AG04450 (cell line): ENCODE measurements around the gene TNRC6A. TPM values are rescaled to one million over a fixed set of nuclear protein-coding genes. Genes with fewer than 3 reads are reported as not detected.
"Not testable (repeated sequence)": the region's sequence is repeated elsewhere in the genome, so short reads cannot be mapped to it uniquely, and the experiment has no call there.

Experiments
- CTCF ChIA-PET: fragments of 300-600, 350-600 bp; formaldehyde crosslinking; extraction: SDS; loops from one replicate; lab custom pipeline; 2022; ENCODE audit warnings: antibody characterized with exemption, inconsistent platforms; lab: Charles Lee
- POLR2A ChIA-PET: fragments of 350-600 bp; formaldehyde crosslinking; extraction: SDS; loops from one replicate; lab custom pipeline; 2021; ENCODE audit warnings: antibody characterized with exemption, inconsistent platforms; lab: Yijun Ruan, JAX
- DNase-seq: peaks from one replicate; pipeline ENCODE4 v3.0.0-alpha.2; 2011; ENCODE audit warnings: low read depth, low spot score
- H3K27ac ChIP-seq: one replicate; pipeline ENCODE4 v1.5.1; 2012; ENCODE audit warnings: low read depth, low read length, control low read depth
- H3K27me3 ChIP-seq: one replicate; pipeline ENCODE4 v1.6.0; 2012; ENCODE audit warnings: low read length; ENCODE audit not compliant: control insufficient read depth, insufficient read depth
- H3K4me3 ChIP-seq: 2 replicates; pipeline ENCODE4 v1.5.1; 2011; ENCODE audit warnings: mild to moderate bottlenecking, low read depth, low read length, control low read depth
- H3K9me3 ChIP-seq: 2 replicates; pipeline ENCODE4 v1.5.1; 2012; ENCODE audit warnings: low read length; ENCODE audit not compliant: control insufficient read depth, insufficient read depth
- CTCF ChIP-seq: IDR thresholded peaks from 2 replicates; pipeline ENCODE4 v1.5.1; 2011; ENCODE audit warnings: low read depth, low read length, control low read depth, inconsistent platforms
- polyA plus RNA-seq: library from polyadenylated mRNA; depleted of rRNA; stranded (reverse); fragments of >200 nt; gene quantifications from 2 replicates; pipeline ENCODE4 v1.2.3, GENCODE V29; 2011

The TNRC6A gene
- polyA plus RNA-seq, 1 experiment = 76.2 TPM

GRCh38 chr16:24700549-24701392 is 28.7 kb upstream of the TNRC6A start:
- POLR2A ChIA-PET = interaction anchor here (0.6 to 3.1 kb wide), 5 partner anchors 27 to 507 kb away, joined by 5 to 8 read pairs (median 6); no protein-coding TSS in a partner anchor
- CTCF ChIA-PET = interaction anchor here (0.6 to 1.0 kb wide), 4 partner anchors 23 to 206 kb away, joined by 3 to 4 read pairs (median 3); no protein-coding TSS in a partner anchor
- Histone ChIP-seq H3K4me3 (no peak overlapping the region), H3K27me3 (no peaks in the 10 kb centered on the region), H3K27ac (peak overlapping the region; percentile 78), H3K9me3 (no peaks in the 10 kb centered on the region; the same call in 1 of the 2 replicates)
- peak; percentile 94 for DNase-seq
- peak; percentile 59 for TF ChIP-seq CTCF

- no peak for TF ChIP-seq CTCF
- POLR2A ChIA-PET = interaction anchor here (0.6 to 3.1 kb wide), 6 partner anchors 28 to 507 kb away, joined by 3 to 8 read pairs (median 6); no protein-coding TSS in a partner anchor
- Histone ChIP-seq H3K27ac (peak overlapping the region; percentile 78), H3K9me3 (no peaks in the 10 kb centered on the region), H3K4me3 (no peak overlapping the region), H3K27me3 (no peaks in the 10 kb centered on the region)
- DNase-seq = no peak
- CTCF ChIA-PET = interaction anchor here (0.6 to 1.0 kb wide), 3 partner anchors 24 to 205 kb away, joined by 3 to 4 read pairs (median 3); no protein-coding TSS in a partner anchor
Observed at GRCh38 chr16:24701521-24701951, 27.9 kb upstream of the TNRC6A start.

- H3K4me3 ChIP-seq, H3K27me3 ChIP-seq, DNase-seq, H3K27ac ChIP-seq, H3K9me3 ChIP-seq: not testable (repeated sequence)
- ChIA-PET CTCF (interaction anchor here (0.6 to 1.9 kb wide), 4 partner anchors 21 to 140 kb away, joined by 3 to 6 read pairs (median 4); no protein-coding TSS in a partner anchor), POLR2A (interaction anchor here (0.6 kb wide), 1 partner anchor 223 kb away, joined by 3 read pairs; no protein-coding TSS in a partner anchor)
Observed at GRCh38 chr16:24707760-24708159, 21.7 kb upstream of the TNRC6A start.

DNA sequence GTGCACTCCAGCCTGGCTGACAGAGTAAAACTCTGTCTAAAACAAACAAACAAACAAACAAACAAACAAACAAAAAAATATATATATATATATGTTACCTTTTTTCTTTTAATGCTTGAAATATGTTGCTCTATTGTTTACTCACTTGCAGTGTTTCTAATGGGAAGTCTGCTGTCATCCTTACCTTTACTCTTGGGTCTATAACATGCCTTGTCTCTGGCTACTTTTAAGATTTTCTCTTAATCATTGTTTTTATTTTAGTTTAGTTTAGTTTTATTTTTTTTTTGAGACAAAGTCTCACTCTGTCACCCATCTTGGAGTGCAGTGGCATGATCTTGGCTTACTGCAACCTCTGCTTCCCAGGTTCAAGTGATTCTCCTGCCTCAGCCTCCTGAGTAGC is 16.1 kb upstream of the TNRC6A start:
- TF ChIP-seq CTCF = no peak
- peaks cover 8% of the 10 kb centered on the region; the same call in 1 of the 2 replicates for H3K9me3 ChIP-seq
- no peaks in the 10 kb centered on the region for H3K27me3 ChIP-seq
- ChIA-PET POLR2A (no interaction called here), CTCF (interaction anchor here (0.7 kb wide), 2 partner anchors 21 to 87 kb away, joined by 4 to 6 read pairs; no protein-coding TSS in a partner anchor)
- DNase-seq = no peak
- H3K27ac ChIP-seq = no peak overlapping the region
- no peak overlapping the region for H3K4me3 ChIP-seq

DNA sequence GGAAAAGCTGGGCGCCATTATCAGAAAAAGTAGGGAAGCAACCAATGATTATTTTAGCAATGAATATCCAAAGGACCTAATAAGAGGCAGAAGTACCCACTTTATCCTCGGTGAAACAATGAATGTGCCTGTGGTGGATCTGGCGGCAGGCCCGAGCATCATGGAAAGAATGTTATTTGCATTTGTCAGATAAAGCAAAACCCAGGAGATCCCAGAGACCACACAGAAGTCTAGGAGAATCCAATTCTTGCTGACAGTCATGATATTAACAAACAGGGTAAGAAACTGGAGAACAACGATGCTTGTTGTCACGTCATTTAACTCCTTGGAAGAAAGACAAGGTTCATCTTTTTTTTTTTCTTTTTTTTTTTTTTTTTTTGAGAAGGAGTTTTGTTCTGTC is 12.0 kb upstream of the TNRC6A start:
- no peak for DNase-seq
- Histone ChIP-seq H3K27me3 (no peaks in the 10 kb centered on the region), H3K27ac (no peak overlapping the region), H3K4me3 (no peak overlapping the region), H3K9me3 (peaks cover 8% of the 10 kb centered on the region; the same call in 1 of the 2 replicates)
- ChIA-PET CTCF (no interaction called here), POLR2A (no interaction called here)
- no peak for TF ChIP-seq CTCF
